Panc1 (cell line): Measurements from ENCODE around the gene PREB. TPM values are rescaled to one million over a fixed set of nuclear protein-coding genes. Genes with fewer than 3 reads are reported as not detected.

Experiments
- ATAC-seq: fragments of 200-7000 bp; cut with Tn5 transposase; 2 replicates; pipeline ENCODE4 v1.9.1; 2020; ENCODE audit warnings: mild to moderate bottlenecking, moderate library complexity
- BruUV-seq: library from RNA; stranded (reverse); fragments of 400-500 nt; replicated peaks from 2 replicates; lab custom pipeline; 2021; lab: Mats Ljungman, UMichigan
- CTCF ChIA-PET: fragments of 300-600 bp; sonication (Branson Sonifier 250); formaldehyde crosslinking; loops from one replicate; lab custom pipeline; 2022; ENCODE audit warnings: antibody characterized with exemption; lab: Charles Lee
- POLR2A ChIA-PET: fragments of 300-600 bp; sonication (Branson Sonifier 250); formaldehyde crosslinking; loops from one replicate; lab custom pipeline; 2022; ENCODE audit warnings: antibody characterized with exemption; lab: Charles Lee
- DNase-seq: peaks from one replicate; pipeline ENCODE4 v3.0.0-alpha.2; 2010; ENCODE audit warnings: low read depth, low spot score
- H3K27ac ChIP-seq: 2 replicates; pipeline ENCODE4 v1.5.1; 2011; ENCODE audit warnings: mild to moderate bottlenecking, low read length, inconsistent platforms
- H3K27me3 ChIP-seq: fragments of 200-500 bp; sonication (Bioruptor generic); 2 replicates; pipeline ENCODE4 v1.6.0; 2014; ENCODE audit warnings: low read length, inconsistent platforms; ENCODE audit not compliant: control insufficient read depth, insufficient read depth
- H3K36me3 ChIP-seq: fragments of 200-500 bp; sonication (Bioruptor generic); 2 replicates; pipeline ENCODE4 v1.5.1; 2014; ENCODE audit warnings: inconsistent platforms, mild to moderate bottlenecking, low read length, moderate library complexity; ENCODE audit not compliant: control insufficient read depth, insufficient read depth
- H3K4me1 ChIP-seq: 2 replicates; pipeline ENCODE4 v1.5.1; 2011; ENCODE audit warnings: inconsistent platforms, mild to moderate bottlenecking, low read length, moderate library complexity; ENCODE audit not compliant: control insufficient read depth, insufficient read depth
- H3K4me3 ChIP-seq, 2 experiments: 2 replicates each; pipeline ENCODE4 v1.5.1; 2011 to 2012; ENCODE audit warnings: low read depth in 2 of 2, low read length in 2 of 2, mild to moderate bottlenecking in 2 of 2, inconsistent platforms in 1 of 2, moderate library complexity in 1 of 2
- H3K9me3 ChIP-seq: fragments of 200-500 bp; sonication (Bioruptor generic); 2 replicates; pipeline ENCODE4 v1.5.1; 2014; ENCODE audit warnings: low read depth, mild to moderate bottlenecking, inconsistent platforms, low read length, moderate library complexity; ENCODE audit not compliant: control insufficient read depth, insufficient read depth
- CTCF ChIP-seq: fragments of 450-650 bp; IDR thresholded peaks from 2 replicates; pipeline ENCODE4 v1.5.1; 2017; ENCODE audit warnings: mild to moderate bottlenecking
- POLR2AphosphoS5 ChIP-seq: IDR thresholded peaks from 2 replicates; pipeline ENCODE4 v1.6.1; 2012; ENCODE audit warnings: mild to moderate bottlenecking, low read depth, low read length, moderate library complexity
- REST ChIP-seq, 2 experiments: IDR thresholded peaks; 2 replicates each; pipeline ENCODE4 v1.6.1; 2011 to 2012; ENCODE audit warnings: low read depth in 2 of 2, control low read depth in 1 of 2, low read length in 1 of 2, mild to moderate bottlenecking in 1 of 2, moderate library complexity in 1 of 2; ENCODE audit not compliant: insufficient read depth in 1 of 2
- SIN3A ChIP-seq: IDR thresholded peaks from 2 replicates; pipeline ENCODE4 v1.6.1; 2012; ENCODE audit warnings: low read depth, mild to moderate bottlenecking, low read length, moderate library complexity, borderline replicate concordance; ENCODE audit not compliant: insufficient read depth
- TCF7L2 ChIP-seq: IDR thresholded peaks from 2 replicates; pipeline ENCODE4 v1.6.1; 2011; ENCODE audit warnings: mild to moderate bottlenecking, low read depth, low read length, inconsistent platforms
- in situ Hi-C: cut with HindIII; loops from 2 replicates; pipeline ENCODE4 v1.10.0; 2016; ENCODE audit warnings: low sequenced_read_pairs, low pct_unique_long_range_greater_than_20kb
- intact Hi-C: fragments of 100-400 bp; cut with micrococcal nuclease; formaldehyde crosslinking; loops from one replicate; pipeline ENCODE4 v1.10.0; 2022; ENCODE audit not compliant: unreplicated experiment
- total RNA-seq: library from RNA; stranded (reverse); gene quantifications from one replicate; pipeline ENCODE4 v1.2.1, GENCODE V29; 2021; ENCODE audit not compliant: unreplicated experiment

Gene PREB
- total RNA-seq, 1 experiment from 2014 or later: 60.9 TPM

GRCh38 chr2:27154488-27154887 lies 20.1 kb upstream of the PREB start:
- BruUV-seq: no TSS peak
- no peaks in the 10 kb centered on the region for H3K9me3 ChIP-seq
- no peak for TF ChIP-seq REST (IDR thresholded peaks at IDR 0.05; ENCODE audit: insufficient read depth in 1 of 2, low read depth in 2 of 2, low read length in 1 of 2)
- no peak for TF ChIP-seq CTCF
- no peak for TF ChIP-seq SIN3A
- no peak for TF ChIP-seq TCF7L2
- TF ChIP-seq POLR2AphosphoS5: no peak
- CTCF ChIA-PET: interaction anchor here (0.6 kb wide), 1 partner anchor 254 kb away, joined by 3 read pairs; no protein-coding TSS in a partner anchor
- H3K27me3 ChIP-seq: no peaks in the 10 kb centered on the region
- POLR2A ChIA-PET: no interaction called here
- intact Hi-C loops: no loop called here
- in situ Hi-C loops: no loop called here
- ATAC-seq (no peak), DNase-seq (no peak)
- no peak overlapping the region for H3K27ac ChIP-seq
- H3K36me3 ChIP-seq: no peaks in the 10 kb centered on the region
- H3K4me3 ChIP-seq: no peak overlapping the region
- H3K4me1 ChIP-seq: no peaks in the 10 kb centered on the region

- TF ChIP-seq SIN3A (no peak), REST (IDR thresholded peaks at IDR 0.05; ENCODE audit: insufficient read depth in 1 of 2, low read depth in 2 of 2, low read length in 1 of 2) (no peak), POLR2AphosphoS5 (no peak), CTCF (no peak), TCF7L2 (no peak)
- no peak for DNase-seq
- intact Hi-C loops (no loop called here), in situ Hi-C loops (no loop called here)
- no peak overlapping the region for H3K4me3 ChIP-seq
- no TSS peak for BruUV-seq
- no peak for ATAC-seq
- POLR2A ChIA-PET: no interaction called here
- no peaks in the 10 kb centered on the region for H3K9me3 ChIP-seq
- H3K27me3 ChIP-seq: no peaks in the 10 kb centered on the region
- no peak overlapping the region for H3K27ac ChIP-seq
- no peaks in the 10 kb centered on the region for H3K4me1 ChIP-seq
- CTCF ChIA-PET: no interaction called here
- H3K36me3 ChIP-seq: no peaks in the 10 kb centered on the region
These were observed 18.5 kb upstream of the PREB start for GRCh38 chr2:27152796-27153464.
